H1 (cell line): ENCODE results near the gene IGFALS.

Source experiments
- CTCF ChIP-seq, 3 experiments: IDR thresholded peaks; 1 replicate in 2 of 3; 2 replicates in 1 of 3; pipeline versions ENCODE4 v1.5.1 to v1.6.1; 2011; ENCODE audit warnings: low read length in 3 of 3, mild to moderate bottlenecking in 3 of 3, inconsistent platforms in 2 of 3, low read depth in 1 of 3, moderate library complexity in 1 of 3; ENCODE audit not compliant: insufficient read depth in 1 of 3; ENCODE audit errors: control extremely low read depth in 1 of 3
- POLR2A ChIP-seq, 2 experiments: IDR thresholded peaks; 1 replicate in 1 of 2; 2 replicates in 1 of 2; pipeline ENCODE4 v1.6.1; 2011; ENCODE audit warnings: low read depth in 2 of 2, low read length in 2 of 2, mild to moderate bottlenecking in 2 of 2; ENCODE audit errors: control extremely low read depth in 1 of 2

DNA sequence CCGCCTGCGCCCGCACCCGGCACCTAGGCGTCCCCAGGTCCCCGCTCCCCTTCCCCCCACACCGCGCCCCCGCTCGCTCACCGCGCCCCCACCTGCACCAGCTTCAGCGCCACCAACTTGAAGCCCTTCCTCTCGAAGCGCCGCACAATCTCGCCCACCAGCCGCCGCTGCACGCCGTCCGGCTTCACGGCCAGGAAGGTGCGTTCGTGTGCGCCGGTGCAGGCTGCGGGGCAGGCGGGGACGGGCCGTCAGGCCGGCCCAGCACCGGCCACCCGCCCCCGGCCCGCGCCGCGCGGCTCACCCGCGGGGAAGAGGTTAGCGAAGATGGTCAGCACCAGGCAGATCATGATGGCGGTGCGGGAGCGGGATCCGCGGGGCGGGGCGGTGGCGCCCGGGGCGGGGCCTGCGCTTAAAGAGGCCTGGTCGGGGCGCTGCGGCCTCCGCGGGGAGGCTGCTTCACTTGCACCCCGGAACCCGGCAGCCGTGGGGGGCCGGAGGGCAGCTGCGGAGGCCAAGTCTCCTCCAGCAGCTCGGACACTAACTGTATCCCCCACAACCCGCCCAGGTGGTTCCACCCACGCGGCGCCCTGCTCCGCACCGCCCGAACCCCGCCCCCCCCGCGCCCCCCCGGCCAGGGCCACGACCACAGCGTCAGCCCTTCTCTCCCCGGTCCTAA is 22.2 kb downstream of the IGFALS start, which contains the start of gene NME3:
- TF ChIP-seq CTCF (IDR thresholded peaks at IDR 0.05; ENCODE audit: control extremely low read depth in 1 of 3, insufficient read depth in 1 of 3, low read depth in 1 of 3, low read length in 3 of 3) = no peak
- peak in 1 of 2 experiments; percentile 61; a peak in 2 of 3 replicates for TF ChIP-seq POLR2A (IDR thresholded peaks at IDR 0.05; ENCODE audit: control extremely low read depth in 1 of 2, low read depth in 2 of 2, low read length in 2 of 2)
